ENCODE data around the gene OFD1.

OFD1 gene

DNA sequence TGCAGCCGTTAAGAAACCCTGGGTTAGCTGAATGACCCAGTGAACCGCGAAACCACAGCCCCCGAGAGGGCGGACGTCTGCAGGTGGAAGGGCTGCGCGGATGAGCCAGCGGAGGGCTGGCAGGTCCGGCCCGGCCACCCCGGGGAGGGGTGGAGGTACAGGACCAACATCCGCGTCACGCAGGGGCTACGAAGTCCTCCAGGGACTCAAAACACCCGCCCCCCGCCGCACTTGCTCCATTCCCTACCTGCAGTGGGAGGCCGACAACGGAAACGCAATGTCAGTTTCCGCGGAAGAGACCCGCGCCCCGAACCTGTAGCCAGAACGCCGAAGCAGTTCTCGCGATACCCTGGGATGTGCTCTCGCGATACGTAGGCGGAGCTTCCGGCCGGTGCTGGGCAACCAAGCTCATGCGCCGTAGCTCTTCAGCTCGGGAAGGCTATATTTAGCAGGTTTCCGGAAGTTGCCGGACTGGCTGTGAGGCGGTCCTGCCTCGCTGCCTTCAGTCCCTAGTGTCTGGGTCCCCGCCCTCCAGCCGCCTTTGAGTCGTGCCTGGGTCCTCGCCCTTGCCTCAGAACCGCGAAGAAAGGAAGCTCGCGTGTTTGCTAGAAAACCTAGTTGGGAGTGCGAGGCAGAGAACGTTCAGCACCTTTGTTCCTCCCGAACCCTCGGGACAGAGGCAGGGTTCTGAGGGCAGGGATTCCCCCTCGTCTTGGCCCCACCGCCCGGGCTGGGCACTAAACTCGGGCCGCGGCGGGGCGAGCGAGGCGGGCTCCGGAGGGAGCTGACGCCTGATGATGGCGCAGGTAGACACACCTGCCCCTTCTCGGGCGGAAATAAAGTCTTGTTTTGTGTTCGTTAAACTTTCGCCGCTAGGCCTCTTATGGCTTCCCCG, at the start of gene OFD1, which contains the start of gene TRAPPC2:
Gene OFD1, plus strand, starts transcription at position 471 of the 895 bp plus-strand sequence. Its CDS starts 324 bp downstream, at position 795.
Gene TRAPPC2, minus strand, starts transcription at position 343 of the 895 bp plus-strand sequence. CDS start 14,657 bp downstream, outside the sequence.
- DNase-seq (ENCODE audit: low read depth, low spot score) = peak; percentile 90

DNA sequence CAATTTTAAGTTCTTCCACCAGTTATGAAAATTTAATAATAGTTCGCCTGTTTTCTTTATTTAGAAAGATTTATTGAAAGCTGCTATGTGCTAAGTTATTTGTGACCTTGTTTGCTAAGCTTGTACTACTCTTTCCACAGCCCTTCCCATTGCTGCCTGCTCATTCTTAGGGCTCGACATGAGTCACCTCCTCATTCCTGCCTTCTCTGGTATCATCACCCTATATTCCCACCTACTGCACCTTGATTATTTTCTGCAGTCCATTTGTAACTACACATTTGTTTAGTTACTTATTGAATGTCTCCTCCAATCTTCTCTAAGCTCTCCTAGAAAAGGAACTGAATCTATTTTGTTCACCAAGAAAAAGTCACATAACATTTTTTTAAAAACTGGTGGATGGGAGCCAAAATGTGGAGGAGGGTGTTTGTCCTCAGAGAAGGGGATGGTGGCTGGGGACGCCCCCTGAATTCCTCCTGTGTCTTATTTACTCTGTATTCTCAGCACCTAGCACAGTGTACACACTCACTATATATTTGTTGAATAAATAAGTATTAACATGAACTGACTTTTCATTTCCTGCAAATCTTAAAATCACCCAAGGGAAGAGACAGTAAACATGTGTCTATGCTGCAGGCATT, 49.3 kb upstream of the OFD1 start:
- no peak for DNase-seq (ENCODE audit: low read depth, low spot score)

GRCh38 chrX:13687203-13687602, 47.3 kb upstream of the OFD1 start:
- no peak for DNase-seq (ENCODE audit: low read depth, low spot score)

GRCh38 chrX:13688384-13688957, 46.1 kb upstream of the OFD1 start:
- DNase-seq (ENCODE audit: low read depth, low spot score) = no peak

DNA sequence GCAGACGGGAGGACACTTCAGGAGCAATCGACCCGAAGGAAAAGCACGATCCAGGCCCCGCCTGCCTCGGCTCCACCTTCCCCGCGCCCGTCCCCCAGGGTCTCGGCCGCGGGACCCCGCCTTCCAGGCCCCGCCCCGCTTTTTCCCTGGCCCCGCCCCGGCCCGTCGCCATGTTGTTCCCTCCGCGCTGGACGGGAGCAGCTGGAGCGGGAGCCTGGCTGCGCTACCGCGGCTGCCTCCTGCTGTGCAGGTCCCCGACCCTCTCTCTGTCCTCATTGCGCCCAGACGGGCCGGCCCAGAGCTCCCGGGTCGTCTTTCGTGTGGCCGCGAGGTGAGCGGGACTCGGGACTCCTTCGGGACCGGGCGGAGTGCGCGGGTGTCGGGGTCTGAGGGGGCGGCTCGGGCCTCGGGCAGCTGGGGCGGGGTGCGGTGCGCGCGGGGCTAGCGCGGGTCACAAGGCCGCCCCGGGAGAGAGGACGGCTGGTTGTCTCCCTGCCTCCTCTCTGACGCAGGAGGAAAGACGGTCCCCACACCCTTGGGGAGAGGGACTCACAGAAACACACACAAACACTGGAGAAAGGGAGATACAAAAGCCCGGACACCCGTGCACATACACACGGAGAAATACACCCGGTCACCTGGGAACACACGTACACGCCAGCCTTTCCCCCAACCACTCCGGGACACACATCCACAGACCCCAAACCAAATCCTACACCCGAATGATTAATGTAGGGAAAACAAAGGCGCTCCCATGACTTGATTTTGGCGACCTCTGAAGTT, 45.4 kb upstream of the OFD1 start, which contains the start of gene RAB9A:
Gene RAB9A, plus strand, starts transcription at position 171 of the 783 bp plus-strand sequence. CDS start 19,619 bp downstream, outside the sequence.
- DNase-seq (ENCODE audit: low read depth, low spot score) = no peak

GRCh38 chrX:13689741-13690211, 44.8 kb upstream of the OFD1 start:
- DNase-seq (ENCODE audit: low read depth, low spot score) = no peak

DNA sequence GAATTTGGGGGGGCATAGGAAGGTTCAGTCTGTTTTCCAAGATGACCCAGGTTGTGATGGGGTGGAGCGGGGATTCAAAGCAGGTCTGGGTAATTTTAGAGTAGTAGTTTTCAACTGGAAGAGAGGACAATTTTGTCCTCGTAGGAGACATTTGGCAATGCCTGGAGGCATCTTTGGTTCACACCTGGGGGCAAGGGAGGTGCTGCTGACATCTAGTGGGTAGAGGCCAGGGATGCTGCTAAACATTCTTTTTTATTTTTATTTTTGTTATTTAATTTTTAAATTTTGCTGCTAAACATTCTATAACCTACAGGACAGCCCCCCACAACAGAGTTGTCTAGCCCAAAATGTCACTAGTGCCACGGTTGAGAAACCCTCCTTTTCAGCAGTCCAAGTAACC, 43.7 kb upstream of the OFD1 start:
- no peak for DNase-seq (ENCODE audit: low read depth, low spot score)

DNA sequence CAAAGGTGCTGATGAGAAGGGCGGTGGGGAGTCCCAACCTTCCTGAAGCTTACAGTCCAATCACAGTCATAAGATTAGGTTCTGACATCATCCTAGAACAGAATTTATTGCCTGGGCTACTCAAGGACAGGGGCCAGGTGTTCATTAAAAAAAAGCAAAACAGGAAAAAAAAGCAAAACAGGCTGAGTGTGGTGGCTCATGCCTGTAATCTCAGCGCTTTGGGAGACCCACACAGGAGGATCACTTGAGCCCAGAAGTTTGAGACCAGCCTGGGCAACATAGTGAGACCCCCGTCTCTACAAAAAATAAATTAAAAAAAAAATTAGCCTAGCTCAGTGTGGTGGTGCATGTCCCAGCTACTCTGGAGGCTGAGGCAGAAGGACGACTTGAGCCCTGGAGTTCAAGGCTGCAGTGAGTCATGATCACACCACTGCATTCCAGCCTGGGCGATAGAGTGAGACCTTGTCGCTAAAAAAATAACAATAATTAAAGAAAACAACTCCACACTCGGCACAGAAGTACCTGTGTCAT, 42.6 kb upstream of the OFD1 start:
- no peak for DNase-seq (ENCODE audit: low read depth, low spot score)

DNA sequence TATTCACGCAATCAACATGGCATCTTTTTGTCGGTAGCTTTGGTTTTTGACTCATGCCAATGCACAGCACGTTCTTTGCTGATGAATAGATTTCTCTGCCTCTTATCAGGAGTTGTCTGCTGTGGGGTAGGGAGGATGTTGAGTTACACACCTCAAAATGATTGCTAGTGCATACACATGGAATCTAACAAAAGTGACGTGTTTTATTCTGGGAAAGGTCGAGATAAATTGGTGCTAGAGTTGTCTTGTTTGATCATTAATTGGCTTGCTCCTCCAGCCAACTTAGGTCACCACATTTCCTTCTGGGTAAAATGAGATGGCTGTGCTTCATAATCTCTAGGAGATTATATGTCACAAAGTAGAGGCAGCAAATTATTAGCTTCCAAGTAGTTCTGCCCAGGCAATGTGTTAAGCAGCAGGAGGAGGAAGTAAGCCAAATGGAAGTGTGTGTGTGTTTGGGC, 41.7 kb upstream of the OFD1 start:
- no peak for DNase-seq (ENCODE audit: low read depth, low spot score)

DNA sequence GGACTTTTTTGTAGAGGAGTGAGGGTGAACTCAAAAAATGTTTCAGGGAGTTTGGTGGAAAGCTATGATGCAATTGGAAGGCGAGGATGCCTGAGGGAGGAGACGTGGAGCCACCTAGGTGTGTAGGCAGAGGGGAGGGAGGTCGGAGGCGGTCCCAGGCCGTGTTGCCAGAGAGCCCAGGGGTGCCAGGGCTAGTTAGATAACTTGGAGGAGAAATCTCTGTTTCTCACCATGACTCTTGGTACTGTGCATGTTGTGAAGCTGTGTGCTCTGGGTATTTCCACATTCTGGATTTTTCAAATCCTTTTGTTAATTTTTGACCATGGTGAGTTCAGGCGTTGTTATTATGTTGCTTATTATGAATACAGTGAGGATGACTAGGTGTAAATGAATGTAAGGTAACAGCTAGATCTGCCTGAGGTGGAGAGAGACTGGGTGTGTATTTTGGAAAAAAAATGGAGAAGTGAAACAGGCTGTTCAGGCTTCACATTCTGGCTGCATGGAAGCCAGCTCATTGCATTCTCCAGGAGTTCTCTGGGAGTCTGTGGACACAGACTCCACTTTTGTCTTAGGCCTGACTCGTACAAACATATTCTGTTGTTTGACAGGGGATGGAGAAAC, 41.1 kb upstream of the OFD1 start:
- DNase-seq (ENCODE audit: low read depth, low spot score) = no peak

GRCh38 chrX:13694359-13694758, 40.2 kb upstream of the OFD1 start:
- no peak for DNase-seq (ENCODE audit: low read depth, low spot score)

DNA sequence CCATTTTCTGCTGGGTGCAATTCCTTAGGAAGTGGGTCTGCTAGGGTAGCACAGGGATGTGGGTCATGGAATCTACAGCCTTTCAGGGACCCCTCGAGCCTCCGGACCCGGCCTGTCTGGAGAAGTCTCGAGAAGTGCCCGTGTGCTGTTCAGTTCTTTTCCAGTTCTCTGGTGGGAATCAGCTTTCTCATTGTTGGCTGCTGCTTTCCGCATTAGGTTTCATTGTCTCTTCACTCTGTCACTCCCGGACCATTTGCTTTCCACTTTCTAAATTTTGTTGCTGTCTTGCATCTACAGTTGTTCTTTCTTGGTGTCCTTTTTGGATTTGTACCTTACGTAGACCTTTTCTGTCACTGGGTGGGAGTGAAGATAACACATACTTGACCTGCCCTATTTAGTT, 39.6 kb upstream of the OFD1 start:
- no peak for DNase-seq (ENCODE audit: low read depth, low spot score)

GRCh38 chrX:13695601-13696115, 38.9 kb upstream of the OFD1 start:
- DNase-seq (ENCODE audit: low read depth, low spot score) = no peak

- DNase-seq (ENCODE audit: low read depth, low spot score) = no peak
These were observed 37.1 kb upstream of the OFD1 start for GRCh38 chrX:13697455-13697854.

DNA sequence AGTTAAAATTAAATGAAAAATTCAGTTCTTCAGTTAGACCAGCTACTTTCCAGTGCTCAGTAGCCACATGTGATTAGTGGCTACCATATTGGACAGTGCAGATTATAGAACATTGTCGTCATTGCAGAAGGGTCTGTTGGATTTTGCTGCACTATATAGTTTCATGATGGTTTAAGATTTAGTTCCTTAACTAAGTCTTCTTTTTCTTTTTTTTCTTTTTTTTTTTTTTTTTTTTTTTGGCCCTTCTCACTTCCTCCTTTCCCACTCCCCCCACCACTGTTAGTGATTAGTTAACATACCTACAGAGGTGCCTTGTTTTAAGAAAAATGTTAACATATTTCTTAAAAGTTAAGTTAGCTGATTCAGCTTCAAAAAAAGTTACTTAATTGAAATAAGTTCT, 36.6 kb upstream of the OFD1 start:
- DNase-seq (ENCODE audit: low read depth, low spot score) = no peak

DNA sequence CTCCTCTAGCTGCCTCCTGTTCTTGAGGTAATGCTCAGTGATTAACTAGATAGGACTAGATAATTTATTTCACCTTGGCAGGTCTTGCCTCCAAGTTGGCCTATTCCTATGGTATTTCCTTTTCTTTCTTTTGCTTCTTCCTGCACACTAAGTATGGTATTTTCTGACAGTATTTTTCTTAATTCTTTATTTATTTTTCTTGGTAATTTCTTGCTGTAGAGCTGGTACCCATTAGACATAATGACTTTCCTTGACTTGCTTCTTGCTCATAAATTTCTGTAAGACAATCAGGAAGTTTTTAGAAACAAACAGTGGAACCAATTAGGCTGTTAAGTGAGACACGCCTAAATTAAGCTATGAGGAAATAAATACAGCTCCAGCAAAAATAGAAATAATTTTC, 36.1 kb upstream of the OFD1 start:
- DNase-seq (ENCODE audit: low read depth, low spot score) = no peak

GRCh38 chrX:13699183-13699826, 35.2 kb upstream of the OFD1 start:
- DNase-seq (ENCODE audit: low read depth, low spot score) = no peak

GRCh38 chrX:13700380-13700779, 34.2 kb upstream of the OFD1 start:
- no peak for DNase-seq (ENCODE audit: low read depth, low spot score)

- DNase-seq (ENCODE audit: low read depth, low spot score) = no peak
These were observed 32.3 kb upstream of the OFD1 start for GRCh38 chrX:13702111-13702789.
